K562 (cell line): ENCODE results near the gene CRIP1. TPM values are rescaled to one million over a fixed set of nuclear protein-coding genes. Genes with fewer than 3 reads are reported as not detected.

ENCODE experiments used
- ATAC-seq: fragments of 200-7000 bp; cut with Tn5 transposase; 3 replicates; pipeline ENCODE4 v1.9.1; 2020; ENCODE audit warnings: moderate library complexity
- BruUV-seq: library from RNA; stranded (reverse); fragments of 400-500 nt; replicated peaks from 2 replicates; lab custom pipeline; 2021; lab: Mats Ljungman, UMichigan
- CTCF ChIA-PET: fragments of 300-600 bp; formaldehyde crosslinking; extraction: SDS; loops from one replicate; lab custom pipeline; 2021; ENCODE audit warnings: low intra/inter-chr PET ratio; lab: Yijun Ruan, JAX
- POLR2A ChIA-PET: fragments of 300-600, 350-650 bp; sonication (Branson Sonifier 250); formaldehyde crosslinking; extraction: SDS; loops from one replicate; lab custom pipeline; 2021; ENCODE audit warnings: antibody characterized with exemption, inconsistent platforms; lab: Yijun Ruan, JAX
- DNase-seq, 4 experiments: peaks; one replicate each; pipeline versions ENCODE4 v3.0.0 to v3.0.0-alpha.2; 2011 to 2018; ENCODE audit warnings: low spot score in 3 of 4, mixed read lengths in 3 of 4; ENCODE audit errors: extremely low read depth in 1 of 4
- FAIRE-seq: peaks from 2 replicates; lab custom pipeline; 2011; peaks lifted over from hg19 to GRCh38; lab: Jason Lieb, UNC
- H2AFZ ChIP-seq: 2 replicates; pipeline ENCODE4 v1.6.0; 2011; ENCODE audit warnings: low read depth, low read length, control low read depth, inconsistent platforms
- H3K27ac ChIP-seq: fragments of 200-600 bp; 3 replicates; pipeline ENCODE4 v1.8.0; 2011; ENCODE audit warnings: low read depth, mild to moderate bottlenecking, control low read depth, inconsistent platforms, low read length, moderate library complexity, mixed read lengths; ENCODE audit errors: extremely low read depth
- H3K27me3 ChIP-seq, 2 experiments: fragments of 300-600 bp in 1 of 2; 2 replicates in 1 of 2; 3 replicates in 1 of 2; pipeline versions ENCODE4 v1.6.0 to v1.8.0; 2011; ENCODE audit warnings: inconsistent platforms in 2 of 2, low read length in 2 of 2, mild to moderate bottlenecking in 1 of 2, mixed read lengths in 1 of 2, moderate library complexity in 1 of 2; ENCODE audit not compliant: control insufficient read depth in 2 of 2, insufficient read depth in 2 of 2
- H3K36me3 ChIP-seq: fragments of 300-600 bp; 3 replicates; pipeline ENCODE4 v1.8.0; 2011; ENCODE audit warnings: mild to moderate bottlenecking, low read length, inconsistent platforms; ENCODE audit not compliant: control insufficient read depth, insufficient read depth
- H3K4me1 ChIP-seq, 2 experiments: fragments of 200-600 bp in 1 of 2; replicated peaks in 1 of 2; 2 replicates in 1 of 2; 3 replicates in 1 of 2; pipeline versions ENCODE4 v1.5.1 to v1.8.0; 2011; ENCODE audit warnings: inconsistent platforms in 2 of 2, low read length in 2 of 2, mild to moderate bottlenecking in 1 of 2, mixed read lengths in 1 of 2, moderate library complexity in 1 of 2; ENCODE audit not compliant: control insufficient read depth in 2 of 2, insufficient read depth in 2 of 2
- H3K4me2 ChIP-seq: 2 replicates; pipeline ENCODE4 v1.6.1; 2011; ENCODE audit warnings: low read length, control low read depth, inconsistent platforms, mixed read lengths; ENCODE audit not compliant: insufficient read depth
- H3K4me3 ChIP-seq: fragments of 200-600 bp; sonication (generic), shearing (Covaris generic); 2 replicates; pipeline ENCODE4 v1.5.1; 2016; ENCODE audit warnings: control low read depth, inconsistent platforms
- H3K79me2 ChIP-seq: fragments of 200-600 bp; 3 replicates; pipeline ENCODE4 v1.8.0; 2011; ENCODE audit warnings: low read length, inconsistent platforms; ENCODE audit not compliant: control insufficient read depth, insufficient read depth
- H3K9ac ChIP-seq, 2 experiments: 2 replicates each; pipeline versions ENCODE4 v1.6.0 to v1.6.1; 2011; ENCODE audit warnings: low read depth in 2 of 2, low read length in 2 of 2, control low read depth in 1 of 2, inconsistent platforms in 1 of 2, mild to moderate bottlenecking in 1 of 2, mixed read lengths in 1 of 2; ENCODE audit not compliant: insufficient read depth in 1 of 2
- H3K9me1 ChIP-seq: one replicate; pipeline ENCODE4 v1.6.0; 2011; ENCODE audit warnings: inconsistent platforms, mild to moderate bottlenecking, low read length, moderate library complexity; ENCODE audit not compliant: control insufficient read depth, insufficient read depth
- H3K9me3 ChIP-seq: replicated peaks from 2 replicates; pipeline ENCODE4 v1.5.1; 2011; ENCODE audit warnings: low read depth, low read length, inconsistent platforms; ENCODE audit not compliant: control insufficient read depth, insufficient read depth
- H4K20me1 ChIP-seq: replicated peaks from 2 replicates; pipeline ENCODE4 v1.6.1; 2011; ENCODE audit warnings: low read length, inconsistent platforms, mixed read lengths; ENCODE audit not compliant: control insufficient read depth, insufficient read depth
- POLR2G ChIP-seq: fragments of 200-400 bp; formaldehyde crosslinking; IDR thresholded peaks from 2 replicates; pipeline ENCODE4 v1.6.1; 2017; ENCODE audit warnings: low read depth, mild to moderate bottlenecking, antibody characterized with exemption, low read length, moderate library complexity
- ZNF76 ChIP-seq: fragments of 250-450 bp; sonication (Bioruptor Pico); IDR thresholded peaks from 2 replicates; pipeline ENCODE4 v1.4.0; 2020; ENCODE audit warnings: mild to moderate bottlenecking, moderate library complexity, borderline replicate concordance
- WGBS: fragments of 100-300 bp; shearing (Covaris generic); methylation state at CpG from one replicate; pipeline ENCODE4 v1.1.6; 2016; ENCODE audit warnings: low coverage, mixed read lengths; ENCODE audit not compliant: insufficient coverage; ENCODE audit errors: missing lambda C conversion rate; 5-methylcytosine and 5-hydroxymethylcytosine counted together
- in situ Hi-C: fragments of 300-500 bp; cut with MboI; formaldehyde crosslinking; loops from 4 replicates; pipeline ENCODE4 v1.15.0; 2018; ENCODE audit warnings: inconsistent platforms, mixed read lengths
- intact Hi-C: fragments of 100-400 bp; cut with micrococcal nuclease; formaldehyde crosslinking; loops from 2 replicates; pipeline ENCODE4 v1.14.2; 2022
- polyA plus RNA-seq, 8 experiments: library from polyadenylated mRNA; depleted of rRNA in 4 of 8; stranded (reverse) in 5 of 8; unstranded in 3 of 8; fragments of >200 nt; fragmentation: Nextera tagmentation in 2 of 8; fragmentation: Illumina TruSeq in 1 of 8; extraction: Ambion mirVana in 2 of 8; extraction: Trizol in 1 of 8; gene quantifications; 2 replicates each; pipeline versions ENCODE4 v1.2.1 to v1.2.3, GENCODE V29; 2011 to 2014; ENCODE audit warnings: inconsistent platforms in 1 of 8, missing spikeins in 1 of 8
- total RNA-seq, 7 experiments: library from RNA; depleted of rRNA in 6 of 7; stranded (reverse); fragments of >200 nt in 6 of 7; fragmentation: Illumina TruSeq in 2 of 7; extraction: Trizol in 2 of 7; gene quantifications; 2 replicates each; pipeline versions ENCODE4 v1.2.1 to v1.2.3, GENCODE V29; 2011 to 2021; ENCODE audit warnings: low replicate concordance in 1 of 7

The CRIP1 gene
- total and polyA plus RNA-seq, 9 of the 15 experiments (the other 6 are each of a cell fraction or from before 2014, with no cell fraction given): 0.11 to 0.58 (median 0.14) TPM; not detected in 6

- Histone ChIP-seq H3K79me2 (no peaks in the 10 kb centered on the region), H3K4me3 (no peak overlapping the region), H3K4me2 (no peak overlapping the region), H3K27ac (no peak overlapping the region), H3K27me3 (no peaks in the 10 kb centered on the region), H3K36me3 (no peaks in the 10 kb centered on the region; the same call in 2 of the 3 replicates), H3K9me1 (no peaks in the 10 kb centered on the region), H3K9ac (no peak overlapping the region; a peak in 1 of 4 replicates), H2AFZ (no peak overlapping the region), H3K4me1 (peaks cover 0 to 68% of the 10 kb centered on the region in 2 experiments; a peak in 2 of 5 replicates), H3K9me3 (no peaks in the 10 kb centered on the region), H4K20me1 (no peaks in the 10 kb centered on the region)
- FAIRE-seq: no peak
- 0 out of 2 replicates have a peak, but pooled peaks have one; percentile 23 for TF ChIP-seq POLR2G
- TF ChIP-seq ZNF76 (CRISPR knock-in tag): no peak
- DNase-seq: no peak
- ChIA-PET POLR2A (interaction anchor here (0.7 kb wide), 1 partner anchor 430 kb away, joined by 3 read pairs; no protein-coding TSS in a partner anchor), CTCF (no interaction called here)
- 60% methylated on average over 10 of the region's 31 CpGs for WGBS
- no TSS peak for BruUV-seq
- ATAC-seq: no peak
- in situ Hi-C loops: no loop called here
- intact Hi-C loops: no loop called here
Measured at GRCh38 chr14:105497671-105498429, 11.2 kb downstream of the CRIP1 start.
